K562 (cell line): ENCODE results near the gene USP12. TPM values are rescaled to one million over a fixed set of nuclear protein-coding genes. Genes with fewer than 3 reads are reported as not detected.

Experiments used
- CBX3 ChIP-seq, 2 experiments: IDR thresholded peaks; 1 replicate in 1 of 2; 2 replicates in 1 of 2; pipeline ENCODE4 v1.6.1; 2012; ENCODE audit warnings: inconsistent platforms in 2 of 2, low read length in 2 of 2, borderline replicate concordance in 1 of 2, control low read depth in 1 of 2
- FOXK2 ChIP-seq, 2 experiments: fragments of 450-650 bp; IDR thresholded peaks in 1 of 2; conservative IDR thresholded peaks in 1 of 2; 2 replicates each; pipeline ENCODE4 v1.6.1; 2016; ENCODE audit warnings: low read depth in 2 of 2, mild to moderate bottlenecking in 1 of 2
- HDAC6 ChIP-seq: IDR thresholded peaks from 2 replicates; pipeline ENCODE4 v1.6.1; 2012; ENCODE audit warnings: low read depth, mild to moderate bottlenecking, control low read depth, inconsistent platforms, low read length, moderate library complexity
- HDAC8 ChIP-seq: fragments of 450-650 bp; IDR thresholded peaks from 2 replicates; pipeline ENCODE4 v1.6.1; 2016; ENCODE audit warnings: mild to moderate bottlenecking, missing genetic modification characterization, moderate library complexity, missing compliant biosample characterization
- HNRNPH1 ChIP-seq: fragments of 200-400 bp; formaldehyde crosslinking; optimal IDR thresholded peaks from 2 replicates; pipeline ENCODE3; 2017; ENCODE audit warnings: low read depth, mild to moderate bottlenecking, low read length, moderate library complexity
- KLF16 ChIP-seq: IDR thresholded peaks from 2 replicates; pipeline ENCODE4 v1.6.1; 2016; ENCODE audit warnings: antibody characterized with exemption
- MECOM ChIP-seq: fragments of 250-450 bp; sonication (Bioruptor Pico); IDR thresholded peaks from 2 replicates; pipeline ENCODE4 v1.8.0; 2022; ENCODE audit warnings: inconsistent platforms
- MTA1 ChIP-seq: fragments of 450-650 bp; IDR thresholded peaks from 2 replicates; pipeline ENCODE4 v1.6.1; 2017; ENCODE audit warnings: borderline replicate concordance
- MYNN ChIP-seq, 2 experiments: sonication (generic); formaldehyde crosslinking in 1 of 2; IDR thresholded peaks; 2 replicates each; pipeline versions ENCODE4 v1.5.0 to v1.6.1; 2016 to 2020; ENCODE audit warnings: antibody characterized with exemption in 1 of 2, missing genetic modification reagents in 1 of 2
- NCOR1 ChIP-seq: fragments of 450-650 bp; IDR thresholded peaks from 2 replicates; pipeline ENCODE4 v1.6.1; 2016; ENCODE audit warnings: mild to moderate bottlenecking, moderate library complexity
- POLR2AphosphoS5 ChIP-seq: IDR thresholded peaks from 2 replicates; pipeline ENCODE4 v1.6.1; 2011; ENCODE audit warnings: mild to moderate bottlenecking, low read depth, low read length, moderate library complexity; ENCODE audit not compliant: control insufficient read depth, insufficient read depth
- SMC3 ChIP-seq: conservative IDR thresholded peaks from 2 replicates; pipeline ENCODE4 v1.6.1; 2011; ENCODE audit warnings: low read depth, low read length, improper control_type of control experiment; ENCODE audit not compliant: insufficient read depth
- TGIF2 ChIP-seq: sonication (generic); formaldehyde crosslinking; IDR thresholded peaks from 2 replicates; pipeline ENCODE4 v1.8.1; 2022; ENCODE audit warnings: mild to moderate bottlenecking, missing genetic modification reagents, moderate library complexity
- ZBTB9 ChIP-seq: fragments of 450-650 bp; formaldehyde crosslinking; IDR thresholded peaks from 2 replicates; pipeline ENCODE4 v1.4.0; 2020; ENCODE audit warnings: mild to moderate bottlenecking, moderate library complexity
- ZNF445 ChIP-seq: fragments of 250-450 bp; sonication (Bioruptor Pico); IDR thresholded peaks from 2 replicates; pipeline ENCODE4 v1.4.0; 2020; ENCODE audit warnings: low read depth, mild to moderate bottlenecking, moderate library complexity
- ZNF518B ChIP-seq: fragments of 250-450 bp; sonication (Bioruptor Pico); IDR thresholded peaks from 2 replicates; pipeline ENCODE4 v1.5.0; 2021; ENCODE audit warnings: mild to moderate bottlenecking, moderate library complexity
- ZNF639 ChIP-seq, 2 experiments: fragments of 200-800 bp in 1 of 2; sonication (Bioruptor generic) in 1 of 2; sonication (generic) in 1 of 2; formaldehyde crosslinking in 1 of 2; IDR thresholded peaks in 1 of 2; conservative IDR thresholded peaks in 1 of 2; 2 replicates each; pipeline versions ENCODE4 v1.5.0 to v1.6.1; 2016 to 2020; ENCODE audit warnings: missing compliant biosample characterization in 1 of 2, missing genetic modification characterization in 1 of 2, missing genetic modification reagents in 1 of 2
- polyA plus RNA-seq, 8 experiments: library from polyadenylated mRNA; depleted of rRNA in 4 of 8; stranded (reverse) in 5 of 8; unstranded in 3 of 8; fragments of >200 nt; fragmentation: Nextera tagmentation in 2 of 8; fragmentation: Illumina TruSeq in 1 of 8; extraction: Ambion mirVana in 2 of 8; extraction: Trizol in 1 of 8; gene quantifications; 2 replicates each; pipeline versions ENCODE4 v1.2.1 to v1.2.3, GENCODE V29; 2011 to 2014; ENCODE audit warnings: inconsistent platforms in 1 of 8, missing spikeins in 1 of 8
- total RNA-seq, 7 experiments: library from RNA; depleted of rRNA in 6 of 7; stranded (reverse); fragments of >200 nt in 6 of 7; fragmentation: Illumina TruSeq in 2 of 7; extraction: Trizol in 2 of 7; gene quantifications; 2 replicates each; pipeline versions ENCODE4 v1.2.1 to v1.2.3, GENCODE V29; 2011 to 2021; ENCODE audit warnings: low replicate concordance in 1 of 7
- TF ChIP-seq, protein P1 (sequence below): sonication (generic); formaldehyde crosslinking; IDR thresholded peaks from 2 replicates; pipeline ENCODE4 v1.8.0; 2022; ENCODE audit warnings: missing genetic modification reagents, mild to moderate bottlenecking, moderate library complexity, borderline replicate concordance

USP12 gene
- total and polyA plus RNA-seq, 9 of the 15 experiments (the other 6 are each of a cell fraction or from before 2014, with no cell fraction given) = 1.8 to 20.5 (median 13.3) TPM

DNA sequence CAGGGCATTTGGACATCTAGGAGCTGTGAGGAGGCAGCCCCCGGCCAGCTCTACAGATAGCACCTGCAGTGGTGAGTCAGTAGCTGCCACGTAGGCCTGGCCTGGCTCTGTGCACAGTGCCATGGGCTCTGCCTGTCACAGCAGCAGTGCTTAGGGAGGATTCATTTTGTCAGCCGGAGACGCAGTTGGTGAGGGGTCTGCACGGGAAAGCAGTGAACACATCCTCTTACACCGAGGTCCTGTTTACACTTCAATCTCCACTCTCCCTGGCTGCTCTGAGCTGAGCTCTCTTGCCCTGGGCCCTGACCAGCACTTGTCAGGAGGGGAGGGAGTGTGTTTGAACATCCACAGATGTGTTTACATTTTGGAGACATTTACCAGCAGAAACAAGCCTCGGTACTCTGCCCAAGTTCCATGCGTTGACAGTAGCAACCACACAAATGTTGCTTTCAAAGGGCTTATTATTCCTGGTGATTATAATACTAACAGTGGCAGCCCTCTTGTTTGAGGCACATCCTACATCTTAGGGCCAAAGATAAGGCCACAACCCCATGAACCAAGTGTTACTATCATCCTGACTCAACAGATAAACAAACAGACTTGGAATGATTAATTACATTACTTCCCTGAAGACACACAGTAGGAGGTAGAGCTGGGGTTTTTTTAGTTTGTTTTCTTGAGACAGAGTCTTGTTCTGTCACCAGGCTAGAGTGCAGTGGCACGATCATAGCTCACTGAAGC, 148.9 kb downstream of the USP12 start (continued):
- TF ChIP-seq POLR2AphosphoS5 (no peak), CBX3 (IDR thresholded peaks at IDR 0.05; ENCODE audit: borderline replicate concordance in 1 of 2, low read length in 2 of 2) (no peak), MYNN (IDR thresholded peaks at IDR 0.05) (no peak), MYNN (CRISPR knock-in tag; IDR thresholded peaks at IDR 0.05) (no peak), HDAC6 (no peak), HNRNPH1 (no peak), NCOR1 (0 out of 2 replicates have a peak, but pooled peaks have one; percentile 31), FOXK2 (conservative IDR thresholded peaks at IDR 0.05 in 1 of 2, IDR thresholded peaks at IDR 0.05 in 1 of 2; ENCODE audit: low read depth in 2 of 2) (peak in 1 of 2 experiments; percentile 50; a peak in 1 of 4 replicates), ZNF639 (CRISPR knock-in tag; conservative IDR thresholded peaks at IDR 0.05 in 1 of 2, IDR thresholded peaks at IDR 0.05 in 1 of 2) (0 out of 4 replicates have a peak, but pooled peaks of 1 of the 2 experiments have one; percentile 18), HDAC8 (no peak), TGIF2 (CRISPR knock-in tag) (no peak), ZNF445 (no peak), MTA1 (no peak), KLF16 (peak; percentile 43; the same call in 1 of the 2 replicates), ZBTB9 (no peak), MECOM (CRISPR knock-in tag) (0 out of 2 replicates have a peak, but pooled peaks have one; percentile 16), SMC3 (no peak), ZNF518B (no peak)
- TF ChIP-seq, protein P1, sequence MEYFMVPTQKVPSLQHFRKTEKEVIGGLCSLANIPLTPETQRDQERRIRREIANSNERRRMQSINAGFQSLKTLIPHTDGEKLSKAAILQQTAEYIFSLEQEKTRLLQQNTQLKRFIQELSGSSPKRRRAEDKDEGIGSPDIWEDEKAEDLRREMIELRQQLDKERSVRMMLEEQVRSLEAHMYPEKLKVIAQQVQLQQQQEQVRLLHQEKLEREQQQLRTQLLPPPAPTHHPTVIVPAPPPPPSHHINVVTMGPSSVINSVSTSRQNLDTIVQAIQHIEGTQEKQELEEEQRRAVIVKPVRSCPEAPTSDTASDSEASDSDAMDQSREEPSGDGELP (CRISPR knock-in tag) = peak; percentile 39; the same call in 1 of the 2 replicates
